ENCODE results near the gene CSF3. TPM values are rescaled to one million over a fixed set of nuclear protein-coding genes. Genes with fewer than 3 reads are reported as not detected.

The CSF3 gene
- total and polyA plus RNA-seq, 2 experiments from 2014 or later = 0.13 TPM; not detected in 1

- DNase-seq = peak; percentile 15
- H3K4me3 ChIP-seq = peak overlapping the region; percentile 99
- H2AFZ ChIP-seq = peak overlapping the region; percentile 95
- peaks cover 21% of the 10 kb centered on the region for H3F3A ChIP-seq (ENCODE audit: insufficient read depth)
- H3K4me2 ChIP-seq (ENCODE audit: unreplicated experiment) = peak overlapping the region; percentile 96
- in situ Hi-C loops (cut with MboI) = no loop called here
- no peaks in the 10 kb centered on the region for H3K27me3 ChIP-seq (replicated peaks; ENCODE audit: insufficient read depth)
- H3K27ac ChIP-seq = no peak overlapping the region; the same call in 1 of the 2 replicates
- peaks cover 47% of the 10 kb centered on the region for H3K79me2 ChIP-seq (ENCODE audit: insufficient read depth)
- no peaks in the 10 kb centered on the region for H3K9me3 ChIP-seq (ENCODE audit: low read depth)
- H3K9ac ChIP-seq = peak overlapping the region; percentile 95
- no peak for TF ChIP-seq EZH2phosphoT487 (IDR thresholded peaks at IDR 0.05; ENCODE audit: insufficient read depth, low read depth)
- no peak for TF ChIP-seq EZH2 (IDR thresholded peaks at IDR 0.05; ENCODE audit: insufficient read depth, poor library complexity, severe bottlenecking)
- peaks cover 6% of the 10 kb centered on the region; the same call in 1 of the 2 replicates for H4K20me1 ChIP-seq (ENCODE audit: insufficient read depth)
- H3K36me3 ChIP-seq (ENCODE audit: low read depth) = no peaks in the 10 kb centered on the region
- WGBS, 2 experiments (ENCODE audit: low coverage in 1 of 2, low lambda C conversion rate in 2 of 2, missing lambda C conversion rate in 2 of 2) = 7 to 11% methylated on average over 9 to 10 of the region's 10 CpGs
- no peaks in the 10 kb centered on the region for H3K9me2 ChIP-seq (ENCODE audit: insufficient read depth)
- H3K4me1 ChIP-seq (ENCODE audit: insufficient read depth) = peaks cover 30% of the 10 kb centered on the region
These were observed 48.8 kb downstream of the CSF3 start for GRCh38 chr17:40063901-40064531.

DNA sequence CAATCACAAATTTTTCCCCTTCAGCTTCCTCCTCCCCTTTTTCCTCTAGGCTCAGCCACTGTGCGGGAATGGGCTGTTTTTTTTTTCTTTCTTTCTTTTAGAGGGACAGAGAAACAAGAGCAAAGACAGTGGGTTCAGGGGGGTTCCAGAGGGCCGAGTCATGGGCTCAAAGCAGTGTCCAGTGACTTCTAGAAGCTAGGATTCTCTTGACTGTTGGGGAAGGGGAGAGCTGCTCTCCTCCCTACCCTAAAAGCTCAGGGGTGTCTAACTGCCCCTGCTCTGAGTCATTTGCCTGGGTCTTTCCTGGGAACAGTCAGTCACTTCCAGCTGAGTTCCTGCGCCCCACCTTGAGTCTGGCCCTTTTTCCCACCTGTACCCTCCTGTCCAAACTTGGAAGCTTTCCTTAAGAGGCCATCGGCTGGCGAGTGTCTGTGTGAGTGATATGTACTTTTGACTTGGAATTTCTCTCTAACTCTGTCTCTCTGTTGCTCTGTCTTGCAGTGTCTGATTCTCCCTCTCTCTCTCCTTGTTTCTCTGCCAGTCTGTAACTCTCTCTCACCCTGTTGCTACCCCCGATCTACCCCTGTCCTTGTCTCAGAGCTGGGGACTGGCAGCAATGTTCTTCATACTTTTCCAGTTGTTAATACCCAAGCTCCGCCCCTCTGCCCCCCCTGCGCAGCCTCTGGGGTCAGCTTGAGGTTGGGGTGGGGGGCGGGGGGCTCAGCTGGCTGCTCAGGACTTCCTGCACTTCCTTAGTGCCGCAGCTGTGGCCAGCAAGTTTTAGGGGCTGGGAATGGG is 49.9 kb downstream of the CSF3 start:
- Histone ChIP-seq H3K4me1 (ENCODE audit: insufficient read depth) (peaks cover 41% of the 10 kb centered on the region), H3K36me3 (ENCODE audit: low read depth) (no peaks in the 10 kb centered on the region), H3K27ac (peak overlapping the region; percentile 11), H4K20me1 (ENCODE audit: insufficient read depth) (peaks cover 6% of the 10 kb centered on the region; the same call in 1 of the 2 replicates), H3K9me3 (ENCODE audit: low read depth) (no peaks in the 10 kb centered on the region), H3K4me2 (ENCODE audit: unreplicated experiment) (peak overlapping the region; percentile 96), H3K9ac (peak overlapping the region; percentile 95), H3K79me2 (ENCODE audit: insufficient read depth) (peaks cover 58% of the 10 kb centered on the region), H3K4me3 (peak overlapping the region; percentile 99), H3K27me3 (replicated peaks; ENCODE audit: insufficient read depth) (no peaks in the 10 kb centered on the region), H3K9me2 (ENCODE audit: insufficient read depth) (no peaks in the 10 kb centered on the region), H3F3A (ENCODE audit: insufficient read depth) (peaks cover 21% of the 10 kb centered on the region), H2AFZ (no peak overlapping the region)
- in situ Hi-C loops (cut with MboI) = no loop called here
- WGBS, 2 experiments (ENCODE audit: low coverage in 1 of 2, low lambda C conversion rate in 2 of 2, missing lambda C conversion rate in 2 of 2) = 10% methylated on average over 9 to 10 of the region's 10 CpGs
- TF ChIP-seq EZH2 (IDR thresholded peaks at IDR 0.05; ENCODE audit: insufficient read depth, poor library complexity, severe bottlenecking) (no peak), EZH2phosphoT487 (IDR thresholded peaks at IDR 0.05; ENCODE audit: insufficient read depth, low read depth) (no peak)
- peak; percentile 38 for DNase-seq

GRCh38 chr17:40065769-40066510 is 50.7 kb downstream of the CSF3 start:
- Histone ChIP-seq H3K9ac (peak overlapping the region; percentile 95; the same call in 1 of the 2 replicates), H3K9me2 (ENCODE audit: insufficient read depth) (no peaks in the 10 kb centered on the region), H3K4me1 (ENCODE audit: insufficient read depth) (peaks cover 44% of the 10 kb centered on the region), H3K4me2 (ENCODE audit: unreplicated experiment) (peak overlapping the region; percentile 96), H2AFZ (no peak overlapping the region), H3K4me3 (peak overlapping the region; percentile 99; the same call in 1 of the 2 replicates), H3K36me3 (ENCODE audit: low read depth) (no peaks in the 10 kb centered on the region), H3F3A (ENCODE audit: insufficient read depth) (peaks cover 21% of the 10 kb centered on the region), H3K27me3 (replicated peaks; ENCODE audit: insufficient read depth) (no peaks in the 10 kb centered on the region), H3K27ac (no peak overlapping the region), H4K20me1 (ENCODE audit: insufficient read depth) (peaks cover 6% of the 10 kb centered on the region; the same call in 1 of the 2 replicates), H3K9me3 (ENCODE audit: low read depth) (no peaks in the 10 kb centered on the region), H3K79me2 (ENCODE audit: insufficient read depth) (peaks cover 66% of the 10 kb centered on the region)
- no peak for DNase-seq
- WGBS, 2 experiments (ENCODE audit: low coverage in 1 of 2, low lambda C conversion rate in 2 of 2, missing lambda C conversion rate in 2 of 2) = 57 to 59% methylated on average over 9 to 11 of the region's 11 CpGs
- TF ChIP-seq EZH2 (IDR thresholded peaks at IDR 0.05; ENCODE audit: insufficient read depth, poor library complexity, severe bottlenecking) (no peak), EZH2phosphoT487 (IDR thresholded peaks at IDR 0.05; ENCODE audit: insufficient read depth, low read depth) (no peak)
- in situ Hi-C loops (cut with MboI) = no loop called here

Small RNA genes within 50 kb of the gene (microRNA-seq; reads per million reads assigned to microRNA genes)
- gene MIR6884 (ENCODE audit: borderline number of aligned reads) = not detected

Small RNA genes within 50 kb of the gene (small RNA-seq; reads per million reads assigned to genes)
- gene SNORD124 (ENCODE audit: low read depth, low replicate concordance) = 228 reads per million, percentile 97 among the genes with 10 or more reads in this experiment

Other genes starting within 250 kb of the CSF3 start
- not detected in 2 replicates for gene IKZF3, start 151.1 kb upstream of the CSF3 start, total RNA-seq (2014; rRNA removed; shearing (Covaris generic))
- gene IKZF3, start 151.1 kb upstream of the CSF3 start, polyA plus RNA-seq (2016; fragmentation: Nextera tagmentation; extraction: Ambion mirVana) = 0.09 and 0.11 TPM in 2 replicates
- not detected in 2 replicates for gene ZPBP2, start 147.2 kb upstream of the CSF3 start, total RNA-seq (2014; rRNA removed; shearing (Covaris generic))
- gene ZPBP2, start 147.2 kb upstream of the CSF3 start, polyA plus RNA-seq (2016; fragmentation: Nextera tagmentation; extraction: Ambion mirVana) = not detected in 2 replicates
- 2.1 and 2.5 TPM in 2 replicates for gene GSDMB, start 96.8 kb upstream of the CSF3 start, total RNA-seq (2014; rRNA removed; shearing (Covaris generic))
- 1.8 TPM in 2 replicates for gene GSDMB, start 96.8 kb upstream of the CSF3 start, polyA plus RNA-seq (2016; fragmentation: Nextera tagmentation; extraction: Ambion mirVana)
- gene ORMDL3, start 87.8 kb upstream of the CSF3 start, total RNA-seq (2014; rRNA removed; shearing (Covaris generic)) = 60.4 and 66.0 TPM in 2 replicates
- 12.0 and 13.2 TPM in 2 replicates for gene ORMDL3, start 87.8 kb upstream of the CSF3 start, polyA plus RNA-seq (2016; fragmentation: Nextera tagmentation; extraction: Ambion mirVana)
- not detected in 2 replicates for gene LRRC3C, start 87.7 kb upstream of the CSF3 start, total RNA-seq (2014; rRNA removed; shearing (Covaris generic))
- not detected in 2 replicates for gene LRRC3C, start 87.7 kb upstream of the CSF3 start, polyA plus RNA-seq (2016; fragmentation: Nextera tagmentation; extraction: Ambion mirVana)
- gene GSDMA, start 52.4 kb upstream of the CSF3 start, total RNA-seq (2014; rRNA removed; shearing (Covaris generic)) = not detected in 2 replicates
- gene GSDMA, start 52.4 kb upstream of the CSF3 start, polyA plus RNA-seq (2016; fragmentation: Nextera tagmentation; extraction: Ambion mirVana) = 0.09 and 0.21 TPM in 2 replicates
- 103 and 116 TPM in 2 replicates for gene PSMD3, start 34.6 kb upstream of the CSF3 start, total RNA-seq (2014; rRNA removed; shearing (Covaris generic))
- 102 and 106 TPM in 2 replicates for gene PSMD3, start 34.6 kb upstream of the CSF3 start, polyA plus RNA-seq (2016; fragmentation: Nextera tagmentation; extraction: Ambion mirVana)
- 35.3 and 37.3 TPM in 2 replicates for gene MED24, start 39.0 kb downstream of the CSF3 start, total RNA-seq (2014; rRNA removed; shearing (Covaris generic))
- 33.6 and 35.2 TPM in 2 replicates for gene MED24, start 39.0 kb downstream of the CSF3 start, polyA plus RNA-seq (2016; fragmentation: Nextera tagmentation; extraction: Ambion mirVana)
- 33.3 and 36.2 TPM in 2 replicates for gene THRA, start 47.5 kb downstream of the CSF3 start, total RNA-seq (2014; rRNA removed; shearing (Covaris generic))
- 15.8 and 16.4 TPM in 2 replicates for gene THRA, start 47.5 kb downstream of the CSF3 start, polyA plus RNA-seq (2016; fragmentation: Nextera tagmentation; extraction: Ambion mirVana)
- gene NR1D1, start 85.1 kb downstream of the CSF3 start, total RNA-seq (2014; rRNA removed; shearing (Covaris generic)) = 0.76 and 2.4 TPM in 2 replicates
- 4.6 and 5.4 TPM in 2 replicates for gene NR1D1, start 85.1 kb downstream of the CSF3 start, polyA plus RNA-seq (2016; fragmentation: Nextera tagmentation; extraction: Ambion mirVana)
- gene MSL1, start 106.5 kb downstream of the CSF3 start, total RNA-seq (2014; rRNA removed; shearing (Covaris generic)) = 45.3 and 76.1 TPM in 2 replicates
- gene MSL1, start 106.5 kb downstream of the CSF3 start, polyA plus RNA-seq (2016; fragmentation: Nextera tagmentation; extraction: Ambion mirVana) = 8.9 and 9.0 TPM in 2 replicates
- 28.7 and 49.3 TPM in 2 replicates for gene CASC3, start 125.1 kb downstream of the CSF3 start, total RNA-seq (2014; rRNA removed; shearing (Covaris generic))
- gene CASC3, start 125.1 kb downstream of the CSF3 start, polyA plus RNA-seq (2016; fragmentation: Nextera tagmentation; extraction: Ambion mirVana) = 37.1 and 39.1 TPM in 2 replicates
- 0.51 and 0.76 TPM in 2 replicates for gene RAPGEFL1, start 162.0 kb downstream of the CSF3 start, total RNA-seq (2014; rRNA removed; shearing (Covaris generic))
- 0.77 and 0.96 TPM in 2 replicates for gene RAPGEFL1, start 162.0 kb downstream of the CSF3 start, polyA plus RNA-seq (2016; fragmentation: Nextera tagmentation; extraction: Ambion mirVana)
- 5.9 and 6.2 TPM in 2 replicates for gene WIPF2, start 203.9 kb downstream of the CSF3 start, total RNA-seq (2014; rRNA removed; shearing (Covaris generic))
- 20.5 and 21.5 TPM in 2 replicates for gene WIPF2, start 203.9 kb downstream of the CSF3 start, polyA plus RNA-seq (2016; fragmentation: Nextera tagmentation; extraction: Ambion mirVana)